Measurements from ENCODE around the gene PCID2. TPM values are rescaled to one million over a fixed set of nuclear protein-coding genes. Genes with fewer than 3 reads are reported as not detected.

PCID2 gene
- total RNA-seq, 1 donor from 2014 or later: 59.7 TPM

DNA sequence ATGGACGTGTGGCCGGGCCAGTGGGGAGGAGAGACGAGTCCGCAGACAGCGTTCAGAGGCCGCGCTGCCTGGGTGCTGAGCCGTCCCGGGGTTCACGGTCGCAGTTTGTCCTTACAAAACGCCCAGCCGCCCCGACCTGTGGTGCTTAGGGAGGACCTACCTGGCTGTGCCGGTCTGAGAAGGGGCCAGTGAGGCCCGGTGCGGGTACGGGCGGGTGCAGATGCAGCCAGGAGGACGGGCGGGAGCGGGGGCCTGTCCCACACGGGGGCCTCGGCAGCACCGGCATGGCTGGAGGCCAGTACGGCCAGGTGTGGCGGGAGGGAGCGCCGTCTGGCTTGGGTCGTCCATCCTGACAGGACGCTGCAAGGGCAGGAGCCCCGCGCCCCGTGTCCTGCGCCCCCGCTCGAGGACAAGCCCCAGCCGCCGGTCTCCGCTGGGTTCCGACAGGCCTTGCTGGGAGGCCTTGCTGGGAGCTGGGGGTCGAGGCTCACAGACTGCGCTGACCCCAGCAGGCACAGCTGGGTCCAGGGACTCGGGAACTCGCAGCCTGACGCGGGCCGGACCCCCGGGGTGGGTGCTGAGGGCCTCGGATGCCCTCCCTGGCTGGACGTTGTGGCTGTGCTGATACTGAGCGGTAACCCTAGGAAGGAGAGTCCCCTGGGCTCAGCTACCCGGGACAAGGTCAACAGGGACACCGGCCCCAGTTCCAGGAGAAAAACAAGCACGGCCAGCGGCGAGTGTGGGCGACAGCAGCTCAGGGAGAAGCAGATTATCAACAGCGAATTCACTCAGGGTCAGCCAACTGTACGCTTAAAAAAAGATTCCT lies 55.3 kb downstream of the PCID2 start:
- no peaks in the 10 kb centered on the region for H3K36me3 Mint-ChIP-seq
- H3K27ac Mint-ChIP-seq: peak overlapping the region; percentile 88
- H3K4me3 Mint-ChIP-seq: peak overlapping the region; percentile 89
- TF ChIP-seq, protein P1, sequence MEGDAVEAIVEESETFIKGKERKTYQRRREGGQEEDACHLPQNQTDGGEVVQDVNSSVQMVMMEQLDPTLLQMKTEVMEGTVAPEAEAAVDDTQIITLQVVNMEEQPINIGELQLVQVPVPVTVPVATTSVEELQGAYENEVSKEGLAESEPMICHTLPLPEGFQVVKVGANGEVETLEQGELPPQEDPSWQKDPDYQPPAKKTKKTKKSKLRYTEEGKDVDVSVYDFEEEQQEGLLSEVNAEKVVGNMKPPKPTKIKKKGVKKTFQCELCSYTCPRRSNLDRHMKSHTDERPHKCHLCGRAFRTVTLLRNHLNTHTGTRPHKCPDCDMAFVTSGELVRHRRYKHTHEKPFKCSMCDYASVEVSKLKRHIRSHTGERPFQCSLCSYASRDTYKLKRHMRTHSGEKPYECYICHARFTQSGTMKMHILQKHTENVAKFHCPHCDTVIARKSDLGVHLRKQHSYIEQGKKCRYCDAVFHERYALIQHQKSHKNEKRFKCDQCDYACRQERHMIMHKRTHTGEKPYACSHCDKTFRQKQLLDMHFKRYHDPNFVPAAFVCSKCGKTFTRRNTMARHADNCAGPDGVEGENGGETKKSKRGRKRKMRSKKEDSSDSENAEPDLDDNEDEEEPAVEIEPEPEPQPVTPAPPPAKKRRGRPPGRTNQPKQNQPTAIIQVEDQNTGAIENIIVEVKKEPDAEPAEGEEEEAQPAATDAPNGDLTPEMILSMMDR (conservative IDR thresholded peaks at IDR 0.05): no peak
- DNase-seq (ENCODE audit: extremely low spot score, unreplicated experiment): peak; percentile 74
- H3K27me3 Mint-ChIP-seq: peaks cover 19% of the 10 kb centered on the region
- H3K9me3 Mint-ChIP-seq: peaks cover 7% of the 10 kb centered on the region
- peaks cover 9% of the 10 kb centered on the region for H3K4me1 Mint-ChIP-seq (ENCODE audit: unreplicated experiment)

DNA sequence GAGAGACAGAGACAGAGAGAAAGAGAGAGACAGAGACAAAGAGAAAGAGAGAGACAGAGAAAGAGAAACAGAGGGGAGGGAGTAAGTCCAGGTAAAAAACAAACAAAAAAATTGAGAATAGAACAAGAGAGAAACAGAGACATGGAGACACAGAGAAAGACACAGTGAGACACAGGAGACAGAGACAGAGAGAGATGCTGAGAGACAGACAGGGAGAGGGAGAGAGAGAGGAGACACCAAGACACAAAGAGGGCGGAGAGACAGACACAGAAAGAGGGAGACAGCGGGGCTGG lies 55.8 kb downstream of the PCID2 start:
- TF ChIP-seq, protein P1 (conservative IDR thresholded peaks at IDR 0.05): no peak
- Mint-ChIP-seq H3K9me3 (peaks cover 7% of the 10 kb centered on the region), H3K27ac (peak overlapping the region; percentile 88), H3K36me3 (no peaks in the 10 kb centered on the region), H3K4me1 (ENCODE audit: unreplicated experiment) (peaks cover 9% of the 10 kb centered on the region), H3K27me3 (peaks cover 19% of the 10 kb centered on the region), H3K4me3 (peak overlapping the region; percentile 89)
- DNase-seq (ENCODE audit: extremely low spot score, unreplicated experiment): no peak

DNA sequence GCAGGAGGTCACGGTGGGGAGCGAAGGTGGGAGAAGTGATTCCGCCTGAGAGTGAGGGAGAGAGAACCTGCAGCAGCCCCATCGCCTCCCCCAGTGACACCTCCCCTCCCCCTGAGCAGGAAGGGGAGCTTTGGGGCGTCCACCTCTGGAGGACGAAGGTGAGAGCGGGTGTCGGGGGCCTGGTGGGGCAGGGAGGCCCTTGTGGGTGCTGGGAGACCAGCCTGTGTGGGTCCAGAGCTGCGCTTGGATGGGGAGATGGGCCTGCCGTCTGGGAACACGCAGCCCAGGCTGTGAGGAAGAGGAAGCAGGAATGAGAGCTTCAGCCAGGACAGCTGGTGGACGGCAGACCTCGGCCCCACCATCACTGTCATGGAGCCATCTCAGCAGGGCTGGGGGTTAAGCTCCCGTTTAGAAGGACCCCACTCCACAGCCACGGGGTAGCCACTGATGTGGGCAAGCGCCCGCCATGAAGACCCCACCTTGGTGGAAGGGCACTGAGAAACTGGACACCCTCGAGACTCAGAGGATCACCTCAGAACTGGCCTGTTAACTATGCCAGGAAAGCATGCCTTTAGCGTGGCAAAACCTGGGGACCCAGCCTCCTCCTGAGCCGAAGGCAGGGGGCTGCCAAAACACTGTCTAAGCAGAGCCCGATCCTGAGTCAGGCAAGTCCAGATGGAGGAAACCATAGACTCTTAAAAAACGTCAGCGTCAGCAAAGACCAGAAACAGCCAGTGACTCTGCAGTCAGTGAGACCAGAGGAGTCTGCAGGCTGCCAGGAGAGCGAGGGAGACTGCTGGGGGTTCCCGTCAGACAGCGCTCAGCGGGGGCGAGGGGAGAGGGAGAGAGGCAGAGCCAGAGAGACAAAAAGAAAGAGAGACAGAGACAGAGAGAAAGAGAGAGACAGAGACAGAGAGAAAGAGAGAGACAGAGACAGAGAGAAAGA lies 56.5 kb downstream of the PCID2 start:
- peaks cover 9% of the 10 kb centered on the region for H3K4me1 Mint-ChIP-seq (ENCODE audit: unreplicated experiment)
- H3K27me3 Mint-ChIP-seq: peaks cover 14% of the 10 kb centered on the region
- peak overlapping the region; percentile 88 for H3K27ac Mint-ChIP-seq
- H3K9me3 Mint-ChIP-seq: peaks cover under 1% of the 10 kb centered on the region
- H3K4me3 Mint-ChIP-seq: peak overlapping the region; percentile 89
- TF ChIP-seq, protein P1 (conservative IDR thresholded peaks at IDR 0.05): no peak
- no peaks in the 10 kb centered on the region for H3K36me3 Mint-ChIP-seq
- DNase-seq (ENCODE audit: extremely low spot score, unreplicated experiment): peak; percentile 63

DNA sequence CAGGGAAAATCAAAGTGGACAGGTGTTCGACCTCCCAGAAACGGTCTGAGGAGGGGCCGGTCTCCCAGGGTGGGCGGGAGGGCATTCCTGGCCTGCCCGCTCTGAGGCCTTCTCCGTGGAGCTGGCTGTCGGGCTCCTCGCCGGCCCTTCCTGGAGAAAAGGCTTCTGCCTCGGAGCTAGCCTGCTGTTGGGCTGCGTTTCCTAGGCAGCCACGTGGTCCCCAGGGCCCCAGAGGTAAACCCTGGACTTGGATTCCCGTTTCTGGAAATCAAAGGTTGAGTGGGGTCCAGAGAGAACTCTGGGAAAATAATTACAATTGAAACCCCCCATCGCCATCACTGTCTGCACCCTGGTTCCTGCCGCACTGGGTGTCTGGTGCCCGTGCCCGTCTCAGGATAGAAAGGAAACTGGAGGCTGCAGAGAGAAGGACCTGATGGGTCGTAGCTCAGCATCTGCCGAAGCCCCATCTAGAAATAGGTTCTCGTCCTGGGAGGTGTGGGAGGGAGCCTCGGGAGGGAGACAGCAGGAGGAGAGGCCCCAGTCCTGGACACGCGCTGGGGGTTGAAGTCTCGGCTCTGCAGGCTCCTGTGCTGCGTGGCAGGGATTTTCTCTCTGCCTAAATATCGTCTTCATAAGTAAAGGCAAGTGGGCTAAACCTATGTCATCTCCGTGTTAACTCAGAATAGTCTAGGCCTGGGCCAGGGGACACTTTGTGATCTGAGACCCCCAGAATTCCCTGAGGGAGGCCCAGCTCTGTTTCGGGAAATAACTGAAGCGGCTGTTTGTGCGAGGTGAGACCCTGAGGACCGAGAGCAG lies 57.7 kb downstream of the PCID2 start:
- Mint-ChIP-seq H3K27ac (no peak overlapping the region), H3K4me3 (peak overlapping the region; percentile 61), H3K9me3 (no peaks in the 10 kb centered on the region), H3K27me3 (peaks cover 11% of the 10 kb centered on the region), H3K36me3 (no peaks in the 10 kb centered on the region), H3K4me1 (ENCODE audit: unreplicated experiment) (peaks cover 9% of the 10 kb centered on the region)
- DNase-seq (ENCODE audit: extremely low spot score, unreplicated experiment): peak; percentile 57
- TF ChIP-seq, protein P1 (conservative IDR thresholded peaks at IDR 0.05): no peak

Measured in type B pancreatic cell (in vitro differentiated cells).